Gastroesophageal sphincter (tissue), 4 donors: ENCODE measurements around the gene SLC26A6. TPM values are rescaled to one million over a fixed set of nuclear protein-coding genes. Genes with fewer than 3 reads are reported as not detected.

ENCODE experiments used
- ATAC-seq: fragments of 150-250 bp; one replicate; pipeline ENCODE4 v1.9.1; 2016; ENCODE audit warnings: mild to moderate bottlenecking, moderate library complexity
- H3K27ac ChIP-seq, 4 donors: fragments of 200-600 bp; sonication (generic) in 3 of 4; 1 replicate in 3 of 4; 2 replicates in 1 of 4; pipeline ENCODE4 v1.5.1; 2016 to 2019
- H3K27me3 ChIP-seq: fragments of 200-600 bp; sonication (generic); one replicate; pipeline ENCODE4 v1.5.1; 2019
- H3K36me3 ChIP-seq, 2 donors: fragments of 200-600 bp; sonication (generic); one replicate each; pipeline ENCODE4 v1.5.1; 2019; ENCODE audit warnings: control low read depth in 1 of 2
- H3K4me1 ChIP-seq, 3 donors: fragments of 200-600 bp; sonication (generic); 1 replicate in 2 of 3; 2 replicates in 1 of 3; pipeline ENCODE4 v1.5.1; 2016 to 2019; ENCODE audit warnings: control low read depth in 2 of 3
- H3K4me3 ChIP-seq, 2 donors: fragments of 200-600 bp; sonication (generic); one replicate each; pipeline ENCODE4 v1.5.1; 2019; ENCODE audit warnings: mild to moderate bottlenecking in 1 of 2, moderate library complexity in 1 of 2
- H3K9me3 ChIP-seq, 3 donors: fragments of 200-600 bp; sonication (generic); one replicate each; pipeline ENCODE4 v1.5.1; 2017 to 2019; ENCODE audit warnings: control low read depth in 2 of 3
- CTCF ChIP-seq, 4 experiments: fragments of 200-600 bp in 2 of 4; fragments of 450-650 bp in 2 of 4; sonication (generic) in 1 of 4; IDR thresholded peaks; one replicate each; pipeline ENCODE4 v1.5.1; 2017 to 2019; ENCODE audit warnings: antibody characterized with exemption in 4 of 4, mild to moderate bottlenecking in 2 of 4, moderate library complexity in 2 of 4
- EP300 ChIP-seq: sonication (generic); formaldehyde crosslinking; IDR thresholded peaks from one replicate; pipeline ENCODE4 v1.6.1; 2017; ENCODE audit warnings: antibody characterized with exemption, mild to moderate bottlenecking
- POLR2A ChIP-seq, 2 donors: fragments of 450-650 bp; IDR thresholded peaks; one replicate each; pipeline ENCODE4 v1.6.1; 2017; ENCODE audit warnings: antibody characterized with exemption in 2 of 2, mild to moderate bottlenecking in 2 of 2, moderate library complexity in 1 of 2
- POLR2AphosphoS5 ChIP-seq: sonication (generic); formaldehyde crosslinking; IDR thresholded peaks from one replicate; pipeline ENCODE4 v1.6.1; 2017; ENCODE audit warnings: antibody characterized with exemption
- WGBS, 2 donors: methylation state at CpG; one replicate each; pipeline ENCODE4 v1.1.5; 2018; ENCODE audit warnings: low coverage in 1 of 2; 5-methylcytosine and 5-hydroxymethylcytosine counted together
- total RNA-seq, 4 donors: library from RNA; depleted of rRNA; stranded (reverse); fragments of >200 nt; gene quantifications; one replicate each; pipeline ENCODE4 v1.1.0, GENCODE V29; 2016

The SLC26A6 gene
- total RNA-seq, 4 donors from 2014 or later, result 7.4 to 21.8 (median 10.7) TPM

DNA sequence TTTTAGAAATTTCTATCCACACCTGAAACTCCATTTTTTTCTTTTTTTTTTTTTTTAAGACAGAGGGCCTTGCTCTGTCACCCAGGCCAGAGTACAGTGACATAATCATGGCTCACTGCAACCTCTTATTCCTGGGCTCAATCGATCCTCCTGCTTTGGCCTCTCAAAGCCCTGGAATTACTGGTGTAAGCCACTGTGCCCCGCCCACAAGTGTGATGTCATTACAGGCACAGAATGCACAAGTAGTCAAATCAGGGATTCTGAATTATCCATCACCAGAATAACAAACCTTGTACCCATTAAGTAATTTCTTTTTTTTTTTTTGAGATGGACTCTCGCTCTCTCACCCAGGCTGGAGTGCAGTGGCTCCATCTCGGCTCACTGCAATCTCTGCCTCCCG is 27.7 kb downstream of the SLC26A6 start:
- Histone ChIP-seq H3K4me3 (no peak overlapping the region), H3K27me3 (no peaks in the 10 kb centered on the region), H3K9me3 (no peaks in the 10 kb centered on the region), H3K4me1 (peaks cover 0 to 39% (median 13%) of the 10 kb centered on the region in 3 donors), H3K36me3 (peaks cover 0 to 53% of the 10 kb centered on the region in 2 donors), H3K27ac (no peak overlapping the region)
- no peak for ATAC-seq
- TF ChIP-seq POLR2AphosphoS5, result no peak
- TF ChIP-seq POLR2A (IDR thresholded peaks at IDR 0.05), result no peak
- TF ChIP-seq EP300, result no peak
- no peak for TF ChIP-seq CTCF (IDR thresholded peaks at IDR 0.05)
- WGBS, 2 donors, result 84 to 90% methylated on average over 4 to 5 of the region's 5 CpGs

DNA sequence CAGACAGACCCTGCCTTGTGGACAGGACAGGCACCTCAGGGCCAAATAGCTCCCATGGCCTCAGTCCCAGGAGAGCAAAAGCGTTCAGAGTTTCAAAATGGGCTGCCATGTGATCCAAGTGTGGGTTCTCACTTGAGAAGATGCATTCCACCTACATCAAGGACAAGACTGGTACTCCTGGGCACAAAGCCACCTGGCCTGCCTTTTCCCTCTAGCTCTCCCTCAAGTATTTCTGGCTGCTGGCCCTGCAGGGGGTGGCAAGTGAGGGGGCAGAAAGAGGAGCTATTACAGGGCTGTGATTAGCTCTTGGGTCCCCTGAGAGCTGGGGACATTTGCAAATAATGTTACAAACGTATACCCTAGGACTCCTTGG is 33.7 kb downstream of the SLC26A6 start:
- Histone ChIP-seq H3K27me3 (no peaks in the 10 kb centered on the region), H3K27ac (peak overlapping the region in 1 of 4 donors; percentile 4), H3K9me3 (no peaks in the 10 kb centered on the region), H3K4me1 (peaks cover 0 to 33% (median 20%) of the 10 kb centered on the region in 3 donors), H3K36me3 (peaks cover 0 to 94% of the 10 kb centered on the region in 2 donors), H3K4me3 (no peak overlapping the region)
- TF ChIP-seq EP300 (no peak), POLR2A (IDR thresholded peaks at IDR 0.05) (no peak), CTCF (IDR thresholded peaks at IDR 0.05) (no peak), POLR2AphosphoS5 (no peak)
- no peak for ATAC-seq
- 20 to 42% methylated on average over 1 to 2 of the region's 2 CpGs for WGBS, 2 donors

- peaks cover 0 to 88% of the 10 kb centered on the region in 2 donors for H3K36me3 ChIP-seq
- ATAC-seq, result no peak
- no peaks in the 10 kb centered on the region for H3K9me3 ChIP-seq
- H3K4me3 ChIP-seq, result no peak overlapping the region
- peaks cover 0 to 29% (median 20%) of the 10 kb centered on the region in 3 donors for H3K4me1 ChIP-seq
- 92% methylated on average over 11 of the region's 19 CpGs; no CpG with 5 or more reads in 1 of the 2 donors for WGBS, 2 donors
- TF ChIP-seq CTCF (IDR thresholded peaks at IDR 0.05), result no peak
- TF ChIP-seq POLR2A (IDR thresholded peaks at IDR 0.05), result no peak
- TF ChIP-seq POLR2AphosphoS5, result no peak
- no peak for TF ChIP-seq EP300
- no peaks in the 10 kb centered on the region for H3K27me3 ChIP-seq
- H3K27ac ChIP-seq, result peak overlapping the region in 2 of 4 donors; percentile 20 to 83
These were observed 34.3 kb downstream of the SLC26A6 start for GRCh38 chr3:48600711-48601621.

DNA sequence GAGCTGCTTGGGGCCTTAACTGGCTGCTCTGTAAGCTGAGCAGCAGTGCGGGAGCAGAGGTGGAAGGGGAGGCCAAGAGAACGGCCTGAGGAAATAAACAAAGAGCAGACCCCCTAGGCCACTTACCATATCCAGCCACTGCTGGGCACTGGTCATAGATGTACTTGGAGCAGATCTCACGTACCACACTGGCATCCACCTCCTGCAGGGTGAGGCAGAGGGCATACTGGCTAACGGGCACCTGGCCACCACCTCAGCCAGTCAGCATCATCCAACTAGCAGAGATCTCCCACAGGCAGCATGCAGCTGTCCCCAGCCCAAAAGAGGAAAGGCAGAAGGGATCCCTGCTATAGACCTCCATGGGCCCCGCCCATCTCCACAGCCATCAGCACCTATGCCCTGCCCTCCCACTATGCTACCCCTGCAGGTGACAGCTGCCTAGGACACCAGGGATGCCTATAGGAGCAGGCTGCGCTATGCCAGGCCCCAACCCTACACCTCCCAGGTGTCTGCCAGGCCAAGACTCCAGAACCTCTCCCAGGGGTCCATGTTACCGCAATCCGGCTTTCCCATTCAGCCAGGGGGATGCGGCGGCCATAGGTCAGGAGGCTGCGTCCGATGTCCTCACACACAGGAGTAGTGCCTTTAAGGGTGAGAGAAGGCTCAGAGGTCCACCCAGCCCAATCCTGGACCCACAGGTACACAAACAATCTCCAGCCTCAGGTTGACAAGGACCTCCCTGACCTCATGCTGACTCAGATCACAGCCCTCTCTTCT is 35.6 kb downstream of the SLC26A6 start:
- WGBS, 2 donors, result 100% methylated on average over 1 of the region's 12 CpGs; no CpG with 5 or more reads in 1 of the 2 donors
- Histone ChIP-seq H3K27ac (peak overlapping the region in 3 of 4 donors; percentile 74 to 89 (median 83)), H3K4me1 (peaks cover 0 to 35% (median 30%) of the 10 kb centered on the region in 3 donors), H3K27me3 (peaks cover 7% of the 10 kb centered on the region), H3K4me3 (no peak overlapping the region), H3K36me3 (peaks cover 0 to 75% of the 10 kb centered on the region in 2 donors), H3K9me3 (no peaks in the 10 kb centered on the region)
- no peak for ATAC-seq
- TF ChIP-seq POLR2A (IDR thresholded peaks at IDR 0.05), result no peak
- no peak for TF ChIP-seq EP300
- TF ChIP-seq POLR2AphosphoS5, result no peak
- no peak for TF ChIP-seq CTCF (IDR thresholded peaks at IDR 0.05)
